EL (cell line): ENCODE data around the gene ICE1.
"Not testable (repeated sequence)": the region's sequence is repeated elsewhere in the genome, so short reads cannot be mapped to it uniquely, and the experiment has no call there.

Source experiments
- DNase-seq: peaks from one replicate; pipeline ENCODE4 v3.0.0-alpha.2; 2016

Gene ICE1

DNA sequence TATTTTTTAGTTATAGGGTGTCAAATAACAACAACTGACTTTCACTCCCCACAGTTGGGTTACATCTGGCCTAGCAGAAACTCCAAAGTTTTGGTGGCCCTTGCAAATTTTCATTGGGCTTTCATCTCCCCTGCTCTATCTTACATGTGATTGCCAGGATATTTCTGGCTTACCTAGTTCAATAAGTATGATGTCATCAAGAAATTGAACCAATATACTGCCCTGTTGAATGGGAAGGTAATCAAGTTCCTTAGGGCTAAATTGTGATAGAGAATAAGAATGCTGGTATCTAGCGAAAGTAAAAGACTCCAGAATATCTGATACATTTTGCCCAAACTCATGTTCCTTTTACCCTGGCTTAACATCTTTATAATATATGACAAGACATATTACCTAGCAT is 17.0 kb upstream of the ICE1 start:
- DNase-seq: no peak

DNA sequence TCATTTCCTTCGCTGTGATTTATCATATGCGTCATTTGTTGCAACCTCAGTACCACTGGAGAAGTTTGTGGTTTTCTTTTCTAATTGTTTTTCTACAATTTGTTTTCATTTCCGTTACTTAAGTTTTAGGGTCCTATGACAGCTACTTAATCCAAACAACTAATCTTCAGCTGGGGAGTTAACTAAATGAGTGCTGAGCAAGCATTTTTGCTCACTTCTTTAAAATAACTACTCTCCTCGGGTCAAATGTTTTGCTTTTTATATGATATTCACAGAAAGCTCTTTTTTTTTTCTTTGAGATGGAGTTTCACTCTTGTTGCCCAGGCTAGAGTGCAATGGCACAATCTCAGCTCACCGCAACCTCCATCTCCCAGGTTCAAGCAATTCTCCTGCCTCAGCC is 14.6 kb upstream of the ICE1 start:
- DNase-seq: no peak

DNA sequence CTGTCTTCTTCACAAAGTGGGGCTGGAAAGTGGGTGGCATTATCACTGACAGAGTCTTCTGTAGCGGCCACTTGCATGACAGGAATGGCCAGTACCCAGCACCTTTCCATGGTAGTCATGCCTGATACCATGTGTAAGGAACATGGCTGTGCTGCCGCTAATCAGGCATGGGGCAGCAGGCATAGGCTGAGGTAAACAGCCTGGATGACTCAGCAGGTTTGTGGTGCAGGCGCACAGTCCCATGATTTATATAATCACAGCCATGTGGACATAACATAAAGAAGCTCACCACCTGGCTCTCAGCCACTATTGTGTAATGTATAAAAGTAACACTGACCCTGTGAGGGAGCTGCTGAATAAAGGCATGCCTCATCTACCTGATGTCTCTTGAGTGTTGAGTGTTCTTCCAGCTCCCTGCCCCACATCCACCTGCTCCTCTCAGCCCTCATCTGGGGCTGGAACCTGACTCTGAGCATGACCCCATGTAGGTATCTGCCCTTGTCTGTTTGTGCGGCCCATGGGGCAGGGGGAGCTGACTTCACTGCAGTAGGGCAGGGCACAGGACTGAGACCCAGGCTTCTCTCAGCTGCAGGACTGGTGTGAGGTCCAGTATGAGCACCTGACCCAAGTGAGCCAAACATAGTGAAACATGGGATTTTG is 13.2 kb upstream of the ICE1 start:
- DNase-seq: no peak

DNA sequence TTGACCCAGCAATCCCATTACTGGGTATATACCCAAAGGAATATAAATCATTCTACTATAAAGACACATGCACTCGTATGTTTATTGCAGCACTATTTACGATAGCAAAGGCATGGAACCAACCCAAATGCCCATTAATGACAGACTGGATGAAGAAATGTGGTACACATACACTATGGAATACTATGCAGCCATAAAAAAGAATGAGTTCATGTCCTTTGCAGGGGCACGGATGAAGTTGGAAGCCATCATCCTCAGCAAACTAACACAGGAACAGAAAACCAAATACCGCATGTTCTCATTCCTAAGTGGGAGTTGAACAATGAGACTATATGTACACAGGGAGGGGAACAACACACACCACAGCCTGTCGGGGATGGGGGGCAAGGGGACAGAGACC is 8.6 kb upstream of the ICE1 start:
- not testable (repeated sequence) for DNase-seq

DNA sequence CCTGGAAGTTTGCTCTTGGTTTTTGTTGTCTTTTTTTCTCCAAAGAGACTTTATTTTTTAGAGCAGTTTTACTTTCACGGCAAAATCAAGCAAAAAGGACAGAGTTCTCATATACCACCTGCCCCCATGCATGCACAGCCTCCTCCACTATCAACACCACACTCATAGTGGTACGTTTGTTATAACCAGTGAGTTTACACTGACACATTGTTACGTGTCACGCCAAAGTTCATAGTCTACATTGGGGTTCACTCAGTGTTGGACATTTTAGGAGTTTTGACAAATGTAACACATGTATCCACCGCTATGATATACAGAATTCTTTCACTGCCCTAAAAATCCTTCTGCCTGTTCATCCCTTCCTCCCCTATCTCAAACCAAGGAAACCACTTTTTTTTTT is 7.5 kb upstream of the ICE1 start:
- DNase-seq: no peak

DNA sequence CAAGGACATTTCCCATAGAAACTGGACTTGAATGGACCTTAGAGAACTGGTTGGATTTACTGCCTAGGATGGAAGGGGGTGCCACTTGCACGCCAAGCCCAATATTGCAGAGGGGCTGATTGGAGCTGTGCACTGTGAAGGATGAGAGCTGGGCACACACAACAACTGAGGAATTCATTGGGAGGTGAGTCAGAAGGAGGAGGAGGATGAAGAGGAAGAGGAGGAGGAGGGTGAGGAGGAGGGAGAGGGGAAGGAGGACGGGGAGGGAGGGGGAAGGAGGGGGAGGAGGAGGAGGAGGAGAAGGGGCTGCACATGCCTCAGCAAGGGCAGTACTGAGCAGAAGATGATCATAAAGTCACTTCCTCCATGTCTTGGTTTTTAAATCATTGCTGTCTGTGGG is 5.7 kb upstream of the ICE1 start:
- peak; percentile 21 for DNase-seq

DNA sequence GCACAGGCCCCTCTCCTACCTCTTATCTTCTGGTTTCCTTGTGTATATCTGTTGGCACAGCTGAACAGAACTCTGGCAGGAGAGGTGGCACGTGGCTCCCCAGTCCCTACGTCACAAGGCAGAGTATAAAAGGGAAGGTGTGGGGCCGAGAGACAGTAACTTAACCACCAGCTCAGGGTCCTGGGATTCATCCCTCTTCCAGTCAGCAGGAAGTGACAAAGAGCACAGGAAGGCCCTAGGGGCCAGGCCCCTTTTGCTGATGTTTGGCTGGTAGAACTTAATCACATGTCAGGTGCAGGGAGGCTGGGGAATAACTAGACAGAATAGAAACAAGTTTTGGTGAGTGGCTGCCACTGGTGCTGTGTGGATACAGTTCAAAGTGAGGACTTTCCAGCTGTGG is 4.5 kb upstream of the ICE1 start:
- peak; percentile 28 for DNase-seq

DNA sequence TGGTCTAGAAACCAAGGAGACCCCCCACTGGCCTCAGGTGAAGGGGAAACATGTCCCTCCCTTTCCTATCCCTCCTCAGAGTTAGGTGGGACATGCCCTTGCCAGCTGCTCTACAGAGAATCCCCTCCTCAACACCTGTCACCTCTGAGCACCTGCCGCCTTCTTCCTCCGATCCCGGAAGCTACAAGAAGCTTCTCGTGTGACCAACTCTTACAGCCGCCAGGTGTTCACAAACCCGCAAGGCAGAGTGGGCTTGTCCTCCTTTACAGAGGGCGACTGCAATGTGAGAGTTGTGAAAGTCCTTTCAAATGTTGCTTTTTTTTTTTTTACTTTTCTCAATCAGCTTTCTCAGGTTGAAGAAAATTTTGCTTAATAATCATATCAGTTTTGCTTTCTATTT is 3.7 kb upstream of the ICE1 start:
- no peak for DNase-seq

DNA sequence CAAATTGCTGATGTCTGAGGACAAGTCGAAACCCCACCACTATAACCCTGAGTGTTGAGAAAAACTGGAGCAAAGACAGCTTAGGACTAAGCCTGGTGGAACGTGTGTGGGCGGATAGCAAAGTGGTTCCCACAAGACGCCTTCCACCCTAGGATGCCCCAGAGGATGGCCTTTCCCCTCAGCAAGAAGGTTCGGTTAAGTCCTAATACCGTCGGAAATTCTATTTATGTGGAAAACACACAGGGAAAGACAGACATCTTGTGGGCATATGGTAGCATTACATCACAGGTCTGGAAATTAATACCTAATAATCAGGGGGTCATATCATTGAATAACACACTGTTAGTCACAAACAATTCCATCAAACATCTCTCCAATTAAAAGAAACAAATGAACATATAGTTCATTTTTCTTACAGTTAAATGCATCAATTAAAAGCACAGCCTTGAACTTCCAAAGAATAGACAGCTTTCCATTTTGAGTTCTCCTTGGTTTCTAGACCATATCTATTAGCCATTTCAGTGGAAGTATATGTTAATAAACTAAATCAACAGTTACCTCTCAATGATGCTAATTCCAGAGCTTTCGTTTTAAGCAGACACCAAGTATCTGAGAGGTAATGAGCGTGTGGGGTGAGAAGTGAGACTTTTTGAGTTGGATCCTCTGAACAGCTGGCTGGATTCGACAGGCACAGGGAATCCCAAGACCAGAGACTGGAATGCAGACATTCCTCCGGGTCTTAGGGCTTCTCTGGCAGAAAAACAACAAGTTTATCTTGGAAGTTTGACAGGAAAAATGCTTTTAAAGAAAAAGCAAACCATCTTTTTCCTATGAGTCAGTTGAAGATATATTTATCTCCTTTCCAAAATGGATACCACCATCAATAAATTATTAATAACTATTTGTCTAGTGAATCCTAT is 2.9 kb upstream of the ICE1 start:
- peak; percentile 87 for DNase-seq

DNA sequence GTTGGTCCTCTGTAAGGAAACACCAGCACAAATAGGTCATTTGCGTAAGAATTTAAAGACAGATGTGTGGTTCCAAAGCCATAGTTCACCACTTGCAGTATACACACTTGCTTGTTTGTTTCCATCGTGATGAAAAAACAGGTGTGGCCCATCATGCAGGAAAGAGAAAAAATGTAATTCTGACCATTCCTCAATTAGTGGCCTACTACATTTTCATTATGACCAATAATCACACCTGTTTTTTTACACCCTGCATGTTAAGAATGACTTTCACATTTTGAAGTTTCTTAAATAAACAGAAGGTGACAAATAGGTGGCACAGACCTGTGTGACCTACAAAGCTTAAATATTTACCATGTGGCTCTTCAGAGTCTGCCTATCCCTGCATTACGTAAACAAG is 2.2 kb upstream of the ICE1 start:
- no peak for DNase-seq

DNA sequence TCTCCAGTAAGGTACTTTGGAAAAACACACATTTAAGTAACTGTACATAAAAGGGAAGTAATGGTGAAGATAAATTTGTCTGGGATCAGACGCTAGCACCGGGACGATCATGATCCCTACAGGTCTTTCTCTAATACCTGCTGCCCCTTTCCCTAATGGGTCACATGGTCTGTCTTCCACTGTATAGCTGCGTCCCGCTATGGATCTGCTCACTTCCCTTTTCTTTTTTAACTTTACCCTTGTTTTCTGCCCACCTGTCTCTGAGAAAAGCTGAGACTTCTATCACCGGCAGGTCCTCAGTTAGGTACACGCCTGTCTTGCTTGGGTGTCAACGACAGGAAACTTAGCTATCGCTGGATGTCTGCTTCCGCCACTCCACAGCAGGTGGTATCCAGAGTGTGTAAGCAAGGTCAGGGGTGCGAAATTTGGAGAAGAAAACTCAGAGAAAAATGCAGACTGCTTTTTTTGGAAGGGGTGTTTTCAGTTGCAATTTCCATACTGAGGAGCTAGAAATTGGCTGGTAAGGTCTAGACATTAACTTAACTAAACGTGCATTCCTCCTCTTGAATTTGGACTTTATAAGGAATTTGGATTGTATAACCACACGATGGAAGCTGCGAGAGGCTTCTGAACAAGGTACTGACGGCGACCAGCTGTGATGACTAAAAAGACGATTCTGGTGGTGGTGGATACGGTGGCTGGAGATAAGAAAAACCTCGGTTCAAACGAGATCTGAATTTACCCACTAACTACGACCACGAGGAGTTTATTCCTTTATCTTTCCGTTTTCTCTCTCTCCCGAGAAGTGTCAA is 1.1 kb upstream of the ICE1 start:
- peak; percentile 16 for DNase-seq

DNA sequence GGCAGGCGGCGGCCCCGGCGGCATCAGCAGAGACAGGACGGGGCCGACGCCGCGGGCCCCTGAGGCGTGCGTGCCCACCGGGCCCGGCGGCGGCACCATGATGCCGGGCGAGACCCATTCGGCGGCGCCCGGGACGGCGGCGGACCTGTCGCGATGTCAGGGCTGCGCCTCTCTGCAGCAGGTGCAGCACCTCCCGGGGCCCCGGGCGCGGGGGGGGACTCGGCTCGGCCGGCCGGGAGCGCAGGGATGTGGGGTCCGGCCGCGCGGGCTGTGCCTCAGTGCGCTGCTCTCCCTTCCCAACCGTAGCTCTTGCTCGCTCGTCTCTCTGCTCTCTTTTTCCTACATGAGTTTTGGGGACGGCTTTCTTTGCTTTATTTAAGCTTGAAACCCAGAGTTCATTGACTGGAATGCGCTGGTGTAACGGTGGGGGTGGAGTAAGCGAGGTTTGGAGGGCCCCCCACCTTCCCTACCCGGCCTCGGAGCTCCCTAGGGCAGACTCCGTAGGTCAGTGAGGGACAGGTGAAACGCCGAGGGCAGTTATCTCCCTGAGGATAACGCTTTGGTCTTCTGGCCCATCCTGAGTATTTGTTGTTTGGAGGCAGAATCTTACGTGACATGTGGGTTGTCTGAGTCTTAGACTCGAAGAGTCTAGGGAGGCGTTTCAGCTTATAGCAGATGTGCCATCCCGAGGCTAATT is 490 bp downstream of the ICE1 start:
- DNase-seq: peak; percentile 7

DNA sequence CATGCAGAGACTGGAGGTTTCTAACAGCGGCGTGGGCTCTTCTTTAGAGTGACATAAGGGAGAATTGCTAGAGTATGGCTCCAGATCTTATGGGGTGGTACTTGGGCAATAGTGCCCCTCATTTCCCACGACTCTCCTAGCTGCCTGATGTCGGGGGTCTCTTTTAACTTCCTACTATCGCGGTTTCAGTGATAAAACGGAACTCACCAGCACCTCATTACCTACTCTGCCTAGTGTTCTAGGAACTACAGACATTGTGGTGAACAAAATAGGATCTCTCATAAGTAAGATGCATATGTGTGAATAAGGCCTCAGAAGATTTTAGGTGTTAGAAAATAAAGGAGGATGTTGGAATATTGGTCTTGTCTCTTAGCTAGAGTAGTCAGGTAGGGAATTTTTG is 1.1 kb downstream of the ICE1 start:
- DNase-seq: no peak

DNA sequence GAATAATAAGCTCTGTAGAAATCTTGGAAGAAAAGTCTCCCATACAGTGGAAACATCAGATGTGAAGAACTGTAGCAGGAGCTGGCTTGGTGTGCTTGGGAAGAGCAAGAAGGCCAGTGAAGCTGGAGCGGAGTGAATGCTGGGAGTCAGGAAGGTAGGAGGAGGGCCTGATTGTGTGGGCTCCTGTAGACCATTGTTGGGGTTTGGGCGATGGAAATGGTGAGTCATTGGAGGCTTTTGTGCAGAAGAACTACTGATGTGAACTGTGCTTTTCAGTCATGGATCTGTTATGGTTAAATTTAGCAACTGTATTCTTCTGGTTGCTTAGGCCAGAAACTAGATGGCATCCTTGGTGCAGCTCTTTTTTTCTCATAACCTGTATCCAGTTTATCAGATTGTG is 2.3 kb downstream of the ICE1 start:
- DNase-seq: no peak

DNA sequence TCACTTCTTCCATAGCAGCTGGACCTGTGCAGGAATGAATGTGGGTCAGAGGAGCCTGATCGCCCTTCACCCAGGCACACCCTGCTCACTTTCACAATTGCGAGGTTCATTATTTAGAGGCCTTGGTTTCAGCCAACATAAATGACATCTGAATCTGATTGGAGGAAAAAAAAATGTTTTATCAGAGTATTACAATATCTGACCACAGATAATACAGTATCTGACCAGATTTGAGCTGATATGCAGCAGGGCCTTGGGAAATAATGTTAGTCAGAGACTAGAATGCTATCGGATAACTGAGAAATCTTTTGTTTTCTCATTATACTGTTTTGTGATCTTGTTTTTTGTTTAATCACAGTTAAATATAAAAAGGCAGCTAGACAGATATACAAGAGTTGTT is 7.7 kb downstream of the ICE1 start:
- DNase-seq: no peak

DNA sequence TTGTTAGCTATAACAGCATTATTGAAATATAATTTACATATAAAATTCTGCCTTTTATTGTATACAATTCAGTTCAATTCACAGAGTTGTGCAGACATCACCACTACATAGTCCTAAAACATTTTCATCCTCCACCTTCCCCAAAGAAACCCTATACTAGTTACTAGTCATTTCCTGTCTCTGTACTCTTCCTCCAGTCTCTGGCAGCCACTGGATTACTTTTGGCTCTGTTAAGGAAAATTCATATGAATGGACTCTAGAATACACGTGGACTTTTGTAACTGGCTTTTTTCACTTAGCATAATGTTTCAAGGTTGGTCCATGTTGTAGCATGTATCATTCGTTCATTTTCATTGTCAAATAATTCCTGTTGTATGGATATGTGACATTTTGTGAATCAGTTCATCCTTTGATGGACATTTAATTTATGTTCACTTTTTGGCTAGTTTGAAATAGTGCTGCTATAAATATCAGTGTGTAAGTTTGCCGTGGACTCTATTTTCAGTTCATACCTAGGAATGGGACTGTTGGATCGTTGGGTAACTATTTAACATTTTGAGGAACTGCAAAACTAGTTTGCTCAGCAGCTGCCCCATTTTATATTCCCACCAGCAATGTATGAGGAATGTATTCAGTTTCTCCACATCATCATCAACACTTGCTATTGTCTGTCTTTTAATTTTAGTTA is 9.7 kb downstream of the ICE1 start:
- peak; percentile 56 for DNase-seq

DNA sequence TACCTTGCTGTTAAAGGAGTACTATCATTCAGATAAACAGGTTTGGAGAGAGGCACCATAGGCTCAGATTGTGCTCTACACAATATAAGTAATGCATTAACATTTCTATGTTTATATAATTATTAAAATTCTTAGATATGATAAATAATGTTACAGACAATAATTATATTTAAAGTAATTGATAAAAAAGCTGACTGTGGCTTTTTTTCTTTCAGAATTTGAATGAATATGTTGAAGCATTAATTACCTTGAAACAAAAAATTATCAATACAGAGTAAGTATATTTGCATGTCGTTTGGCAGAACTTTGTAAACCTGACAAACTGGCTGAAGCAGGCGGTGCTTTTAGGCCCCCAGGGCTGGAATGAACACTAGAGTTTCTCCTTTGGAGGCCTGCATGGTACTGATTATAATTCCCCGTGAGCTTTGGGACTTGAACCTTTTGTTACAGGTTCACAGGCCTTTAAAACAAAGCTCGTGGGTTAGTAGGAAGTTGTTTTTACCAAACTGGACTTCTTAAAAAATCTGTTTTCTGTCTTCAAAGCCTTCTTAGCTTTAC is 13.8 kb downstream of the ICE1 start:
- DNase-seq: no peak

DNA sequence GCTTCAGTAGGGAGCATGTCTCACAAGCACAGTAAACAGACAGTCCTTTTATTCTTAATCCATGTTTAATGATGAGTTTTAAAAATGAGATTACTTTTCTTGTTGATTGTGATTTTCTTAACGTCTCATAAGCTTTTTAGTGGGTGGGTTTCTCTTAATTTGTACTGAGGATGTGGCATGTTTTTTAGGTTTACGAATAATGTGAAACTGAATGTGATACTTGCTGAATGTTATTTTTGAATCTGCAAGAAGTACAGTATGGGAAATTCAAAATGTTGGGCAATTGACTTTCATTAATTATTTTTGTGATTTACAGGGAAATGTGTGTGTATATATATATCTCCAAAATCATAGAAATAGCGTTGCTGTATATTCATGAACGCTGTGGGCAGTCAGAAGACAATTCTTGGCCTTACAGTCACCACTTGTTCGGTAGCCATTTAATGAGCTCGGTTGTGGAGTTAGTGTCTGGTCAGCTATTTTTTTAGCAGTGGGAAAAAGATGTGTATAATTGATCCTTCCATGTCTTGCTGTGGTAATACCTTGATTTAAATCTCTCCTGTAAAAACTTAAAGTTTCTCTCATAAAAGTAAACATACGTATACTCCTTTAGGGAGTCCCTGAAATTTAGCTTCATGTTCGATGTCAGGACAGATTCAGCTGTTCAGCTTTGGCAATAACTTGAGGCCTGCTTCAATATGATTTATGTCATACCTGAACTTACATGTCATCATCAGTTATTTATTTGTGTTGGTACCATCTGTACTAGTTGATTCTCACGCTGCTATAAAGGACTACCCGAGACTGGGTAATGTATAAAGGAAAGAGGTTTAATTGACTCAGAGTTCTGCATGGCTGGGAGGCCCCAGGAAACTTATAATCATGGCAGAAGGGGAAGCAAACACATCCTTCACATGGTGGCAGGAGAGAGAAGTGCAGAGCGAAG is 15.0 kb downstream of the ICE1 start:
- DNase-seq: no peak

DNA sequence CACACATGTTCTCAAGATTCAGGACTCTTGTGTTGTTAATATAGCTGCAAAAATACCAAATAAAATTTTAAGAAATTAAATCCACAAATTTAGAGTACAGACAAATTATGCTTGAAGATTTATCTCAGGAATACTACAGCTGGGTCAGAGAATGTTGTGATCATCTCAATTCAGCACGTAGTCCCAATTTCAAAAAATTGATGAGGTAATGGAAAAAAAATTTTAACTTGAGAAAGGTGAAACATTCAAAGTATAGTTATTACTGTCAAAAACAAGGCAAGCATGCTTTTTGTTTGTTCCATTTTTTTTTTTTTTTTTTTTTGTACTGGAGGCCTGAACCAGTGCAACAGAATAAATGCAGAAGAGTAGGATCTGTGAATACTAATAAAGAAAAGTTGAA is 29.4 kb downstream of the ICE1 start:
- no peak for DNase-seq

DNA sequence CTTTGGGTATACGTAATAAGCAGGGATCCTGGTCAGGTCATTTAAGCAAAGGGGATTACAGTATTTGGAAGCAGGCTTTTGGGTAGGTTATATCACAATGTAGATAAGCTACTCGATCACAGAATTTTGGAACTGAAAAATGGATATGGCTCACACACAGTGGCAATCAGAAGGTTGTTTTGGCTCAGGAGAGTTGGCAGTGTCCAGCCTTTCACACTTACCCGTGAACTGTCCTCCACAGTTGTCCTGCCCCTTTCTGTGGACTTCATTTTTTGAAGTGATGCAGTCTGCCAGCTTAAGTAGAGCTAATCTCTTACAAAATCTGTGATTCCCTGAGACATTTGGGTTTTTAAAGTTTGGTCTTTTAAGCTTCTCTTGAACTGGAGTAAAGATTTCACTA is 30.7 kb downstream of the ICE1 start:
- no peak for DNase-seq

DNA sequence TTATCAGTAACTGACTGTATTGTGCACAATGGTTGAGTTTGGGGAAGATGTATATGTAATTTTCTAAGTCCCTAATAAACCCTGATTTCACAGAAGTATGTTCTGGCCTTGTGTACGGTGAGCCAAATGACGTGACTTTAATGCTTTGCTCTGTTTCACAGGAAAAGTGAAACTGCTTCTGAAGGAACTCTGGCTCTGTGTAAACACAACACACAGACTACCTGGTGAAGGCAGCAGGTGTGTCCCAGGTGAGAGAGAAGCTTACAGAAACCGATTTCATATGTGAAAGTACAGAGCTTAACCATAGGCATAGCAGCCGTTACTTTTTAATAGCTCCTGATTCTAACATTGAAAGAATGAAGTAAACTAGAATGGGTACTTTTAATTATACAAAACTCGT is 31.9 kb downstream of the ICE1 start:
- no peak for DNase-seq
